Subcutaneous adipose tissue (tissue), 4 donors: Measurements from ENCODE around the gene MLLT3. TPM values are rescaled to one million over a fixed set of nuclear protein-coding genes. Genes with fewer than 3 reads are reported as not detected.

Source experiments
- total RNA-seq, 4 donors: library from RNA; depleted of rRNA; stranded (reverse); fragments of >200 nt; gene quantifications; one replicate each; pipeline ENCODE4 v1.1.0, GENCODE V29; 2016
- TF ChIP-seq, protein P1 (sequence below): fragments of 450-650 bp; IDR thresholded peaks from one replicate; pipeline ENCODE4 v1.5.1; 2016; ENCODE audit warnings: low read depth, mild to moderate bottlenecking, control low read depth, antibody characterized with exemption, moderate library complexity

Gene MLLT3
- total RNA-seq, 4 donors from 2014 or later, result 10.2 to 15.3 (median 11.0) TPM

DNA sequence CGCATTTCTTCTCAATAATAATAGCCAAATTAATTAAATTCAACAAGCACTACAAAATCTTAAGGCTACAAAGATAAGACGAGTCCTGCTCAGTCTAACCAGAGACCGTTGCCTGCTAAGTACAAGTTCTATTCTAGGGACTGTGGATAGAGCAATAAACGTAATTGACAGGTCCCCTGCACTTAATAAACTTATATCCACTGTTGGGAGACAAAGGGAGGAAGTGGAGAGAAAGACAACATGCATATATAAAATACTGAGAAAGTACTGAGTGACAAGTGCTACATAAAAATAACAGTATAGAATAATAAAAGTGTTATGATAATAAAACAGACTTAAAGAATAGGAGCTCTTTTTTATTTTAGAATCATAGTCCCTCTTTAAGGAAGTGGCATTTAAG is 158.1 kb downstream of the MLLT3 start:
- TF ChIP-seq, protein P1, sequence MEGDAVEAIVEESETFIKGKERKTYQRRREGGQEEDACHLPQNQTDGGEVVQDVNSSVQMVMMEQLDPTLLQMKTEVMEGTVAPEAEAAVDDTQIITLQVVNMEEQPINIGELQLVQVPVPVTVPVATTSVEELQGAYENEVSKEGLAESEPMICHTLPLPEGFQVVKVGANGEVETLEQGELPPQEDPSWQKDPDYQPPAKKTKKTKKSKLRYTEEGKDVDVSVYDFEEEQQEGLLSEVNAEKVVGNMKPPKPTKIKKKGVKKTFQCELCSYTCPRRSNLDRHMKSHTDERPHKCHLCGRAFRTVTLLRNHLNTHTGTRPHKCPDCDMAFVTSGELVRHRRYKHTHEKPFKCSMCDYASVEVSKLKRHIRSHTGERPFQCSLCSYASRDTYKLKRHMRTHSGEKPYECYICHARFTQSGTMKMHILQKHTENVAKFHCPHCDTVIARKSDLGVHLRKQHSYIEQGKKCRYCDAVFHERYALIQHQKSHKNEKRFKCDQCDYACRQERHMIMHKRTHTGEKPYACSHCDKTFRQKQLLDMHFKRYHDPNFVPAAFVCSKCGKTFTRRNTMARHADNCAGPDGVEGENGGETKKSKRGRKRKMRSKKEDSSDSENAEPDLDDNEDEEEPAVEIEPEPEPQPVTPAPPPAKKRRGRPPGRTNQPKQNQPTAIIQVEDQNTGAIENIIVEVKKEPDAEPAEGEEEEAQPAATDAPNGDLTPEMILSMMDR, result no peak

- TF ChIP-seq, protein P1, result no peak
Measured at GRCh38 chr9:20463823-20464222, 158.5 kb downstream of the MLLT3 start.

DNA sequence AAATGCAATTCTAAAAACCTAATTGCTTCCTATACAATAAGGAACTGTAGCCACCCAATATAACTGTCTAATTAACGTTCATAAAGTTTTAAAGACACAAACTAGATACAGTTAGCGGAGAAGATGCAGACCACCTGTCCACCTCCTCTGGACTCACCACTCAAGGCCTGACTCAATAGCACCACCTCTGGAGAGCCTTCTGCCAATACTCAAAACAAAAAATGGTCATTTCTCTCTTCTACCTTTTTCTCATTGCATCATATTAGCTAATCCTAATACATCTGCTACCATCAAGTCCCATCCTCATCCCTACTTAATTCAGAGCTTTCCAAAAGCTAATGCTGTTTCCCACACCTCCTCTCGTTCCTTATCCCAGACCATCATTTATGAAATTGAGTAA is 159.9 kb downstream of the MLLT3 start:
- TF ChIP-seq, protein P1, result no peak

DNA sequence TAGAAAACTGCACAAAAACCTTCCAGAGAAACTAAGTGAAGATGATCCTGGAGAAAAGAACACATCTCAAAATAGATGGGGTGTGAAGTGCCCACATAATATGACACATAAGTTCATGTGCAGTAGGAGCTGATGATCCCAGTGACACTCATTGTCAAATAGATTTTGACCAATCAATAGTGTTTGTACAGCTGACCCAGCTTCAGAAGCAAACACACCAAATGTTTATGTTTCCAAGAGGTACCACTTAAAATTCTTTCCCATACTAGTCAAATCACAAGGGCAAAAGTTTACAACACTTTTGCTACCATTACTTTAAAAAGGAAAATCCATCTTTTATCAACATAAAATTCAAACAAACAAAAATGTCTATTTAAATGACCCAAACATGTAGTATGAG is 175.0 kb downstream of the MLLT3 start:
- TF ChIP-seq, protein P1, result no peak

DNA sequence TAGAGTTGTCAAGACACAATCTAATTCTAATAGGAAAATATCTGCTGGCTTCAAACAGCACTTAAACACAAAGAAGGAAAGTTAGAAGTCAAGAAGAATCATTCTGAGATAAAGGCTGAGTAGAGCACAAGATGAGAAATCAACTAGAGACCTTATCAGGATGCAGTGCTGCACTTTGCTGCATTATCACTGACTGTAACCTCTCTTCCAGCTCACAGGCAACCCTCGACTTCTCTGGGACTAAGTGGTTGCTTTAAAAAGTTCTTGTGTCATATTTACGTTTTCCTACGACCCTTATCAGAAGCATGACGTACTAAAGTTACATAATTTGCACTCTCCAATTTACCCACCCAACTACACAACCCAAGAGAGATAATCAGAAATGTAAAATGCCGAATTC is 176.1 kb downstream of the MLLT3 start:
- TF ChIP-seq, protein P1, result no peak

DNA sequence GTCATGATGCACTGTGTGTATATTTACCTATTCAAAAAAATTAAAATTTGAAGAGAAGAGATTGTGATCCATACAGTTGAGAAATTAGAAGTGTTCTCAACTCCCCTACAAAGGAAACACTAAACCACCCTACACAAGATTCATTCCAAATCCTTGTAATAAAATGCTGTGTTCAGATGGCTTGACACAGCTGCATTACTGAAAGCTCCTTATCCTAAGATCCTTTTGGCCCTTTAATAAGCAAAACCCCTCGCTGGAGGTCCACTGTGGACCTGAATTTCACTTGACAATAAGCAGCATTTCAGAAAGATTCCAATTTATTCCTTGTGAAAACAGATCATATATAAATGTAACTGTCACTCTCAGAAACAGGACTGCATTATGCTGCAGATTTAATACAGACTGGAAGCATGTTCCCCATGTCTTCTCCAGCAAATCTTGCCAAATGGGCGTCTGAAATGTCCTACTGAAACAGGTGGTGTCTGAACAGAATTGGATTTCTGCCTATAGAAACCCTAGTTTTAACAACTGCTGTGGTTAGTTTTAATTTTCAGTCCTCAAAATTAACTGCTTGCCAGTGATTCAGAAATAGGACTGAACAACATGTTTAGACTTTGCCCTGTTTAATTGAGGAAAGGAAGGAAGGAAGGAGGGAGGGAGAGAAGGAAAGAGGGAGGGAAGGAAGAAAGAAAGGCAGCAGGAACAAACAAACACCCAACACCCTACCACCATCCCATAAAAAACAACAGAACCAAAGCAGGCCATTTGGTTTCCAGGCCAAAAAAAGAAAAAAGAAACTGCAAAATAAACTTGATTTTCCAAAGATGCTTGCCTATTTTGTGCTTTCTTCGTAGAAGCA is 179.6 kb downstream of the MLLT3 start:
- TF ChIP-seq, protein P1, result no peak

- TF ChIP-seq, protein P1, result no peak
Measured at GRCh38 chr9:20441711-20442423, 180.4 kb downstream of the MLLT3 start.
